NOMO-1 treated with DMSO at 0.1 percent for 48 hours (cell line): ENCODE data around the gene SLC7A7.
A peak's percentile ranks its signal among the peaks of the same experiment; 100 is the strongest.
"Not testable (repeated sequence)": the region's sequence is repeated elsewhere in the genome, so short reads cannot be mapped to it uniquely, and the experiment has no call there.

Experiments
- DNase-seq: peaks from one replicate; lab custom pipeline; 2025; ENCODE audit not compliant: unreplicated experiment; lab: John Stamatoyannopoulos, UW

SLC7A7 gene

DNA sequence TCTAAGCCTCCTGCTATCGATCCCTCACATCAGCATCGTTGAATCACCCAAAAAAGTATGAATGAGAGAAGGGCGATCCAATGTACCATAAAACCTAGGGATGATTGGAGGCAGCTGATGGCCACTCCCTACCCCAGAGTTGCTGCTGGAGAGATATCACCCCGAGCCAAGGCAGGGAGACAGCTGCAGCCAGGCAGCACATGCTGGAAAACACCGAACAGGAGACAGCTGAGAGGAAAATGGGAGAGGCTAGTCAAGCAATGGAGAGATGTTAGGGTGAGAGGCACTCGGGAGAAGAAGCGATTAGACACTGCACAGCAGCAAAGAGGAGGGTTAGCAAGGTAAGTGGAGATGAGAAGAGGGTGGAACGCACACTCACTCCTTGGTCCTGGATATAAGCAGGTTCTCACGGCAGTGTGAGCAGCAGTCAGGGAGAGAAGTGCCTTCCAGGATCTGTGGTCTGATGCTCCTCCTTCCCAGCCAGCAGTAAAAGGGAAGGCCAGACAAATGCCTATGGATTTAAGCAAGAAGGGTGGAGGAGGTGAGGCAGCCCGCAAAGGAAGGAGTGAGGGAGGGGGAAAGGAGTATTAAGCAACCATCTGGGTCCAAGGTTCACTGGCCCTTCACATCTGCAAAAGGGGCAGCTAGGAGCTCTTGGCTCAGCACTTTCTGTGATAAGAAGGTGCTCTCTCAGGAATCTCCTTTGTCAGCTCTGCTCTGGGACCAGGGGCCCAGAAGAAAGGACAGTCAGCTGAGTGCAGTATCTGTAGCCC lies at the start of gene SLC7A7:
SLC7A7 (minus strand) TSS at position 495 of the 773 bp plus-strand sequence. CDS start 2,037 bp downstream, outside the sequence.
- DNase-seq = peak; percentile 66

DNA sequence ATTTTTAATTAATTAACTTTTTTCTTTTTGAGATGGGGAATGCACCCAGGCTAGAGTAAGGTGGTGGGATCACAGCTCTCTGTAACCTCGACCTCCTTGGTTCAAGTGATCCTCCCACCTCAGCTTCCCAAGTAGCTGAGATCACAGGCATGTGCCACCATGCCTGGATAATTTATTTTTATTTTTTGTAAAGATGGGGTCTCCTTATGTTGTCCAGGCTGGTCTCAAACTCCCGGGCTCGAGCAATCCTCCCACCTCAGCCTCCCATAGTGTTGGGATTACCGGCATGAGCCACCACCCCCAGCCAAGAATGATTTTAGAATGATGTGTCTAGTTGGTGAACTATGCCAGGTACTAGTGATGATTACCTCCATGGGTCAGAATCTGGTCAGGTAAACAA lies 49.7 kb upstream of the SLC7A7 start:
- no peak for DNase-seq

DNA sequence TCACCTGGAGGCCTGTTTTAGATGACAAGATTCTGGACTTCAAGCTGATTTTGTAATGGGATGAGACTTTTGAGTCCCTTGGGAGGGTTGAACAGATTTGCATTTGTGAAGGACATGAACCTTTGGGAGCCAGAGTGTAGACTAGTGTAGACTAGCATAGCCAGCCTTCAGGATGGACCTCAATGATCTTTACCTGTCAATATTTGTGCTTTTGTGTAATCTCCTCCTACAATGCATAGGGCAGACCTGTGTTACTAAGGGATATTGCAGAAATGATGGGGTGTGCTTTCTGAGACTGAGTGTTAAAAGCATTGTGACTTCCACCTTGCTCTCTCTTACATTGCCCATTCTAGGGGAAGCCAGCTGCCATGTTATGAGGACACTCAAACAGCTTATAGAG lies 46.4 kb upstream of the SLC7A7 start:
- no peak for DNase-seq

DNA sequence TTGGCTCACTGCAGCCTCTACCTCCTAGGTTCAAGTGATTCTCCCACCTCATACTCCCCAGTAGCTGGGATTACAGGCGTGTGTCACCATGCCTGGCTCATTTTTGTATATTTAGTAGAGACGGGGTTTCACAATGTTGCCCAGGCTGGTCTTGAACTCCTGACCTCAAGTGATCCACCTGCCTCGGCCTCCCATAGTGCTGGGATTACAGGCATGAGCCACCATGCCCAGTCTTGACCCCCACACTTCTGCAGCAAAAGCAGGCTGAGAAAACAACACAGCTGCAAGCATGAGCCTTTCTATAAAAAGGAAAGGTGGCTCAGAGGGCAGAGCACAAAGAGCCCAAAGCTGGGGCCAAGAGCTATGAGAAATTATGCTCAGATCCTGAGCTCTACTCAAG lies 45.1 kb upstream of the SLC7A7 start:
- not testable (repeated sequence) for DNase-seq

DNA sequence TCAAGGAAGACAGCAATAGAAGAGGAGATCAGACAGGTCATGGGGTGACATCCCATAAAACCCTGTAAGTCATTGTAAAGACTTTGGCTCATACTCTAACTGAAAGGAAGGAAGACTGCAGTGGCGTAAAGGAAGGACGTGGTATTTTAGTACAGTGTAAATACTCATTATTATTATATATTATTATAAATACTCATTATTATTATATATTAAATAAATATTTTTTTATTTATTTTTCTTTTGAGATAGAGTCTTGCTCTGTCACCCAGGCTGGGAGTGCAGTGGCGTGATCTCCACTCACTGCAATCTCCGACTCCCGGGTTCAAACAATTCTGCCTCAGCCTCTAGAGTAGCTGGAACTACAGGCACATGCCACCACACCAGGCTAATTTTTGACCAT lies 41.2 kb upstream of the SLC7A7 start:
- DNase-seq = no peak

DNA sequence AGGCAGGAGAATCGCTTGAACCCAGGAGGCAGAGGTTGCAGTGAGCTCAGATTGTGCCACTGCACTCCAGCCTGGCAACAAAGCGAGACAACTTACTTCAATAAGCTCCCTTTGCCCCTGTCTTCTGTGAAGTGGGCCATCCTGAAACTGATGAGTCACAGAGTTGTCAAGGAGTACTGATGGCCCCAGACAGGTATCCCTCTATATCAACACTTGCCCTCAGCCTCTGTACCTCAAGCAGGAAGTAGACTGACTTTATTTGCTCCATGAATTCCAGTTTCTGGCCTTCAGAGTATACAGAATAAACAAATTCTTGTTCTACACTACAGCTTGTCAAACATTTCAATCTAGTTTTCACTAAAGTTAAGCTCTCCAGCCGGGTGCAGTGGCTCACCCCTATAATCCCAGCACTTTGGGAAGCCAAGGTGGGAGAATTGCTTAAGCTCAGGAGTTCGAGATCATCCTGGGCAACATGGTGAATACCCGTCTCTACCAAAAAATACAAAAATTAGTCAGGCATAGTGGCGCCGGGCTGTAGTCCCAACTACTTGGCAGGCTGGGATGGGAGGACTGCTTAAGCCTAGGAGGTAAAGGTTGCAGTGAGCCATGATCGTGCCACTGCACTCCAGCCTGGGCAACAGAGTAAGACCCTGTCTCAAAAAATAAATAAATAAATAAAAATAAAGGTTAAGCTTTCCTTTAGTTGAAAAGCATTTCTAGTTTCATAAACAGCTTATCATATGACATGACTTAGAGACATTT lies 39.9 kb upstream of the SLC7A7 start:
- no peak for DNase-seq

DNA sequence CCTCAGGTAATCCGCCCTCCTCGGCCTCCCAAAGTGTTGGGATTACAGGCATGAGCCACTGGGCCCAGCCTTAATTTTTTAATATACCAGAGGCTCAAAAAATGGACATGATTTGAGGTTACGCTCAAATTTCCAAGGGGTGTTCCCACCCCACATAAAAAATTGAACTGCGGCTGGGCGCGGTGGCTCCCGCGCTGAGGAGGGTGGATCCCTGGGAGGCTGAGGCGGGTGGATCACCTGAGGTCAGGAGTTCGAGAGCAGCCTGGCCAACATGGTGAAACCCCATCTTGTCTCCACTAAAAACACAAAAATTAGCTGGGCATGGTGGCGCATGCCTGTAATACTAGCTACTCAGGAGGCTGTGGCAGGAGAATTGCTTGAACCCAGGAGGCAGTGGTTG lies 39.1 kb upstream of the SLC7A7 start:
- not testable (repeated sequence) for DNase-seq

DNA sequence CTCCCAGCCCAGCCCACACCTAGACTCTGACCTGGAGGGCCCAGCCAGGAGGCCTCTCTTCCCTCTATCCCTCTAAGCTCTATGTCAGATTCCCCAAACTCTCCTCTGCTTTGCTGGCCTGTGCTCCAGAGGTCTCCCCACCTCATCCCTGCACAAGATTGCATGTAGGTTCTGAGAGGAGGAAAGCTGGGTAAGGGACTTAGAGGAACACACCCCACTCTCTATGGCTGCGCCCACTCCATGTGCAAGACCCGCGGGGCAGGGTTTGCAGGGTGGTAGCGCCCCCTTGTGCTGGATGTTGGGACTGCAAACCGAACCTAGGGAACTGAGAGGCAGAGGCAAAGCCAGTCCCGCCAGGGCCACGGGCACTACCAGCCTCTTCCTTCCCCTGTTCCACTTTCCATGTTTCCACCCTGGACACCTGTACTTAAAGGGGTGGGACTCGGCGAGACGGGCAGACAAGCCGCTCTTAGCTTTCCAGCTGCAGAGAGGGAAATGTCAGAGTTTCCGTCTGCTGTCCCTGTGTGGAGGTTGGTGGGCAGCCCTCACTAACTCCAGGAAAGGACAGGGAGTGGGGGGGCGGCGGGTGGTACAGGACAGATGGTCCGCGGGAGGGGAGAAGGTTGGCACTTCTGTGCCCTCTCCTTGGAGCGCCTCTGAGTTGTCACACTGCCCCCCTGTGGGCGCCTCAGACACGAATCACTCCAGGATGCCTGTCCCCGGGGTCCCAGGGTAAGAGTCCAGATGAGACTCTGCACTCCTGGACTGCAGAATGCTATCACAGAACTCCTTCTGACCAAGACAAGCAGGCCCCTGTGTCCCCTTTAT lies 37.9 kb upstream of the SLC7A7 start:
- DNase-seq = peak; percentile 65

DNA sequence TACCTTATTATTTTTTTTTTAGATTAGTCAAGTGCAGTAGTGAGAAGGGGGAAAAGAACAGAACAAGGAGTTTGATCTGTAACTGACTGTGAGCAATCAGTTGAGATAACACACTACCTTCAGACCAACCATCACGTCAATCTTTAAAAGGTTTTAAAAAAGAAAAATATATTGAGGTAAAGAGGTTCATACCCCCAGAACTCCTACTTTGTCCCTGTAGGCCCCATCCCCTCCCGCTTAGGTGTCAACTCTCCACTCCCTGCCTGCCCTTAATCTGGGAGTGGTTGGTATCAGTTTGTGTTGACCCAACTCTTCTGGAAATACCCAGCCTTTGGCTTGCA lies 37.3 kb upstream of the SLC7A7 start:
- no peak for DNase-seq

DNA sequence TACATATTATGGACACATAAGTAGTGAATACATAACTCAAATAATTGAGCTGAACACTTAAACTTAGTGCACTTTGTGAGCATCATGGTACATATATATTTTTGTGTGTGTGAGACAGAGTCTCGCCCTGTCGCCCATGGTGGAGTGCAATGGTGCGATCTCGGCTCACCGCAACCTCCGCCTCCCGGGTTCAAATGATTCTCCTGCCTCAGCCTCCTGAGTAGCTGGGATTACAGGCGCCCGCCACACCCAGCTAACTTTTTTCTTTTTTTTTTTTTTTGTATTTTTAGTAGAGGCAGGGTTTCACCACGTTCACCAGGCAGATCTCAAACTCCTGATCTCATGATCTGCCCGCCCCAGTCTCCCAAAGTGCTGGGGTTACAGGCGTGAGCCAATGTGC lies 36.9 kb upstream of the SLC7A7 start:
- not testable (repeated sequence) for DNase-seq

DNA sequence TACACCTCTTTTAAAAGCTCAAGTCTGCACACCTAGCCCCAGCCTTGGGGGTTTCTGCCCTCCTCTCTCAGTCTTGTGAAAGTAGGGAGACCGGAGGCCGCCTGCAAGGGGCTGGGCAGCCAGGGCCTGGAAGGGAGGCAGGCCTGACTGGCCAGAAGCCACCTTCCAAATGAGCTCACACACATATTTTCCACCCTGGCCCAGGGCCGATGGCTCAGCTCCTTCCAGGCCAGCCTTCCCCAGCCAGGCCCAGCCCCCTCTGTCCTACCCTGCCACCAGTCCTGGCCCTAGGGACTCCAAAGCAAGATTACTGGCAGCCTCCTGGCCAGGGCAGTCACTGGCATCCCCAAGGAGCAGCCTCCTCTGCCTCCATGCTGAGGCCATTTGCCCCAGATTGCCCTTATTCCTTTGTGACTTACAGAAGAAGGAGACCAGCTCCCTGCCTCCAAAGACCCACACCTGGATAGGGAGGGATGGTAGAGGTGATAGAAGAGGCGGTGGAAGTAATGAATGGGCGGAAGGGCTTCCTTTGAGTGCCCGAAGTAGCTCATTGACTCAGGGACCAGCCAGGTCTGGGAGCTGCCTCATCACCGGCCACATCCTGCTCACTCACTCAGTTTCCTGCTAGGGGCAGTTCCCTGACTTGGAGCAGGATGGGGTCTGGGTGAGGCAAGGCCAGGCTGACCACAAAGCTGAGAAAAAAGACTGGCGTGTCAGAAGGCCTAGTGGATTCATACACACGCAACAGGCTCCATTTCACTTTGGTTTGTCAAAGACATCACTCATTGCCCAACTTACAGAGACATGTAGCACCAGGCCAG lies 35.9 kb upstream of the SLC7A7 start:
- peak; percentile 60 for DNase-seq

DNA sequence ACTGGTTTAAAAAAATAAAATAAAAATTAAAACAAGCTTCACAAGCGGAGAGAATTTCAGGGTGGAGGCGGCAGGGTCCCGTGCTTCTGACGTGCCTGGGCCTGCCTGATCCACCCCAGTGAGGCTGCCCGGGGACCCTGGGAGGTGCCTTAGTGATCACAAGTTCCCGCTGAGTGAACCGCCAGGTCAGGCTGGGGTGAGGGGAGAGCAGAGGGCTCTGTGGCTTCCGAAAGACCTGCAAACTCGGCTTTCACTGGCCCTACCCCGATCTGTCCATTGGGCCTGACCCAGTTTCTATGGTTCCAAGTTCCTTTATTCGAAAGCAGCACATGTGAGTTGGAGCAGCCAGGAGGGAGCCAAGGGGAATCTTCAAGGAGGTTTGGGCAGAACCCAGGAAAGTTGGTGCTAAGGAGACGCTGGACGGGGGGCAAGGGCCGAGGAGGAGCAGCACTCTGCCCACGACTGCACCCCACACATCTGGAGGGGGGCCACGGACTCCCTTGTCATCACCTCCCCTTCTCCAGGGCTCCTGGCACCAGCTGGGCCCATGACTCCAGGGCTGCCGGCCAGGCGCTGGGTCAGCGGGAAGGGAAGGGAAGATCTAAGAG lies 34.1 kb upstream of the SLC7A7 start:
- DNase-seq = no peak

DNA sequence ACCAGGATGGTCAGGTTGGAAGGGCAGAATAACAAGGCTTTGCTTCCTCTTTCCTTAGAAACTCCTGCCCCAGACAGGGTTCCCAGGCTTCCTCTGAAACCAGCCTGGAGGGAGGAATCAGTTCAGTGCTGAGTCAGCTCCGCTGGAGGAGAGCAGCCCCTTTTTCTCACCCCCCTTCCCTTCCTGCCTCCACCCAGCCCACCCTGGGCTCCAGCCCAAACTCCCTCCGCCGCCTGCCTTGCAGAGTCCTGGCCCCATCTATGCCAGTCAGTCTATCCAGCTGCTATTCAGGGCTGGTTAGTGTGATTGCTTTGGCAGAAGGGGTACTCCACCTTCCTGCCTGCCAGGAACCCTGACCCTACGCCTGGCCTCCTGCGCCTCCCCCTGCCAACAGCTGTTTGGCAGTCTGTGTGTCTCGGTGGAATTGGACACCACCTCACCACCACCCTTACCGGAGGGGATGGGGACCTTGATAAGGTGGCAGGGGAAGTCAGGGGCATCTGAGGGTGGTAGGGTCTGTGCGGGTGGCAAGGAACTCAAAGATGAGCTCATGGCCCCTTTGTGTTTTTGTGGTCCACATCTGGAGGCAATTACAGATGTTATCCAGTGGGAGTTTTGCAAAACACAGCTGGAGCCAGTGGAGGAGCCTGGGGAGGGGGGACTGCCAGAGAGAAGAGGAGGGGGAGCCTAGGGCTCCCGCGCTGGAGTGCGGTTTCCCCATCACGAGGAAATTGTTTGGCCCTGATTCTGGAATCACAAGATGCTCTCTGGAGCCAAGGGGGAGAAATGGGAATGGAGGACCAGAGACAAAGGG lies 33.3 kb upstream of the SLC7A7 start:
- DNase-seq = no peak

DNA sequence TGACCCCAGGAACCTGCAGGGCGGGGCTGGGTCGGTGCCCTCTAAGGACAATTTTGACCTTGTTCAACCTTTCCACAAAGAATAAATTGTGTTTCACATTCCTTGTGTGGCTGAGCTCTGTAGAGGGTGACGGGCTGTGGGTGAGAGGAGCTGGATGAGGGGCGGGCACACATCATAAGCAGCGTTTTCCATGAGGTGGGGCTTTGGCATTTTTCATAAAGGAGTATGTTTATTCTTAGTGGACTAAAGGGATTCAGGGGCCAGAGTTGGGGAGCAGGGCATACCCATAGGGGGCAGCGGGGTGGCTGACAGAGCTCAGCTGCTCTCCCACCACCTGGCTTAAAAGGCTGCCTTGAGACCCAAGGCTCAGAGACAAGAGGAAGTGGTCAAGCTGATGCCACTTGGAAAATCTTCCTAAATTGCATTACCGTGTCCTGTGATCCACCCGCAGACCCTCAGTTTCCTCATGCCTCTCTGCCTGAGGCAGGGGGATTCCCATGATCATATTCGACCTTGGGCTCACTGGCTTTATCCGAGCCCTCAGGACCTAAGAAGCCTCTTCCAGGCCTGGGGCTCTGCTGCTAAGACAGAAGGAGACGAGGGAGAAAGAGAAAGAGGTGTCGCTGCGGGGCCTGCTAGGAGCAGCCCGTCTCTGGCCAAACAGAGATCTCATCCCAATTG lies 32.6 kb upstream of the SLC7A7 start:
- no peak for DNase-seq

DNA sequence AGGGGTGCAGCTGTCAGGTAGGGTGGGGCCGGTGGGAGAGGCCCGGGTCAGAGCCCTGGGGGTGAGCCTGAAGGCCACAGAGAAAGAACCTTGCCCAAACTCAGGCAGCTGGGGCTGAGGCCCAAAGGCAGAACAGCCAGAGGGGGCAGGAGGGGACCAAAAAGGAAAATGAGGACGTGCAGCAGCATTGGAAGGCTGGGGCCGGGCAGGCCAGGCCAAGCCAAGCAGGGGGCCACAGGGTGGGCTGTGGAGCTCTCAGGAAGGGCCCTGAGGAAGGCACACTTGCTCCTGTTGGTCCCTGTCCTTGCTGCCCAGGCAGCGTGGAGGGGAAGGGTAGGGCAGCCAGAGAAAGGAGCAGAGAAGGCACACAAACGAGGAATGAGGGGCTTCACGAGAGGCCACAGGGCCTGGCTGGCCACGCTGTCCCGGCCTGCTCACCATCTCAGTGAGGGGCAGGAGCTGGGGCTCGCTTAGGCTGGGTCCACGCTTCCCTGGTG lies 31.6 kb upstream of the SLC7A7 start:
- DNase-seq = no peak

DNA sequence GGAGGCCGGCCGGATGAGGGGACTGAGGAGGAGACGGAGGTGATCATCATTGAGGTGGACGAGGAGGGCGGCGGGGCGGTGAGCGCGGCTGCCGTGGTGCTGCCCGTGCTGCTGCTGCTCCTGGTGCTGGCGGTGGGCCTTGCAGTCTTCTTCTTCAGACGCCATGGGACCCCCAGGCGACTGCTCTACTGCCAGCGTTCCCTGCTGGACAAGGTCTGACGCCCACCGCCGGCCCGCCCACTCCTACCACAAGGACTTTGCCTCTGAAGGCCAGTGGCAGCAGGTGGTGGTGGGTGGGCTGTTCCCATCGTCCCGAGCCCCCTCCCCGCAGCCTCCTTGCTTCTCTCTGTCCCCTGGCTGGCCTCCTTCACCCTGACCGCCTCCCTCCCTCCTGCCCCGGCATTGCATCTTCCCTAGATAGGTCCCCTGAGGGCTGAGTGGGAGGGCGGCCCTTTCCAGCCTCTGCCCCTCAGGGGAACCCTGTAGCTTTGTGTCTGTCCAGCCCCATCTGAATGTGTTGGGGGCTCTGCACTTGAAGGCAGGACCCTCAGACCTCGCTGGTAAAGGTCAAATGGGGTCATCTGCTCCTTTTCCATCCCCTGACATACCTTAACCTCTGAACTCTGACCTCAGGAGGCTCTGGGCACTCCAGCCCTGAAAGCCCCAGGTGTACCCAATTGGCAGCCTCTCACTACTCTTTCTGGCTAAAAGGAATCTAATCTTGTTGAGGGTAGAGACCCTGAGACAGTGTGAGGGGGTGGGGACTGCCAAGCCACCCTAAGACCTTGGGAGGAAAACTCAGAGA lies 30.8 kb upstream of the SLC7A7 start:
- no peak for DNase-seq

DNA sequence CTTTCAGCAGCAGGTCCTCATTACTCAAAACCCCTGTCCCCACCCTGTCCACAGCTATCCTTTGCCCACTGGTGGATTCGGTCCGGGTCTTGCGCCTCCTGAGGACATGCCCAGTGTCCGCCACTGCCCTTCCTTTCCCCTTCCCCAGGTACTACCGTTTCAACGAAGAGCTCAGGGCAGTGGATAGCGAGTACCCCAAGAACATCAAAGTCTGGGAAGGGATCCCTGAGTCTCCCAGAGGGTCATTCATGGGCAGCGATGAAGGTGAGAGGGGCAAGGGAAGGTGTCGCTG lies 29.8 kb upstream of the SLC7A7 start:
- DNase-seq = no peak
